ENCODE measurements around the gene ST6GALNAC4. TPM values are rescaled to one million over a fixed set of nuclear protein-coding genes. Genes with fewer than 3 reads are reported as not detected.
A peak's percentile ranks its signal among the peaks of the same experiment; 100 is the strongest.

Gene ST6GALNAC4
- total and polyA plus RNA-seq, 3 experiments from 2014 or later, result 28.7 to 43.2 (median 32.9) TPM

DNA sequence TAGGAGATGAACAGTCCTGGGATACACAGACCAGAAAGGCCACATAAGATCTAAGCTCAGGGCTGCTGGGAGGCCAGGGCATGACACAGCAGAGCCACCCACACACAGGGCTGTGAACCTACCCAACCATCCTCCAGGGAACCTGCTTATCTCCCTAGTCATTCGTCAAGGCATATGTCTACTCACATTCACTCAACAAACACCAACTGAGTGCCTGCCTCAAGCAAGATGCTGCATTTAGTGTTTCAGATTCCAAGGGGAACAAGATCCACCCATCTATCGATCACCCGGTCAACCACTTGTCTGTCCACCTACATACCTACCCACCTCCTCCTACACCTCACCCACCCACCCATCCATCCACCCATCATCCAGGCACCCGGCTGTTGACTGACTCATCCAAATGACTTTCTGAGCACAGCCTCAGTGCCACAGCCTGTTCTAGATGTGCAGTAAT lies 19.0 kb upstream of the ST6GALNAC4 start:
- peaks cover 40 to 59% (median 44%) of the 10 kb centered on the region in 3 donors for H3K4me1 Mint-ChIP-seq
- Histone ChIP-seq H3K4me1 (ENCODE audit: insufficient read depth, low read length) (peaks cover 37% of the 10 kb centered on the region), H3K36me3 (ENCODE audit: insufficient read depth, low read length) (peaks cover 8% of the 10 kb centered on the region), H3K27me3 (ENCODE audit: insufficient read depth, low read length, poor library complexity, severe bottlenecking) (no peaks in the 10 kb centered on the region), H3K4me3 (ENCODE audit: low read length) (peak overlapping the region; percentile 86), H3K9me3 (ENCODE audit: low read length) (no peaks in the 10 kb centered on the region), H3K27ac (ENCODE audit: low read depth, low read length) (no peak overlapping the region)
- peak overlapping the region; percentile 45 to 99 (median 90) for H3K4me3 Mint-ChIP-seq
- no peak for DNase-seq
- ChIA-PET POLR2A (interaction anchor here (0.6 kb wide), 1 partner anchor 164 kb away, joined by 3 read pairs; no protein-coding TSS in a partner anchor), CTCF (interaction anchor here (1.4 to 1.5 kb wide), 2 partner anchors 12 to 100 kb away, joined by 4 to 5 read pairs; no protein-coding TSS in a partner anchor)
- no peaks in the 10 kb centered on the region for H3K9me3 Mint-ChIP-seq
- H3K36me3 Mint-ChIP-seq, result peaks cover 0 to 36% (median 7%) of the 10 kb centered on the region in 3 donors
- peak overlapping the region in 7 of 8 donors; percentile 76 to 95 (median 87) for H3K27ac Mint-ChIP-seq
- H3K27me3 Mint-ChIP-seq, result peaks cover 0 to 7% of the 10 kb centered on the region in 2 donors

DNA sequence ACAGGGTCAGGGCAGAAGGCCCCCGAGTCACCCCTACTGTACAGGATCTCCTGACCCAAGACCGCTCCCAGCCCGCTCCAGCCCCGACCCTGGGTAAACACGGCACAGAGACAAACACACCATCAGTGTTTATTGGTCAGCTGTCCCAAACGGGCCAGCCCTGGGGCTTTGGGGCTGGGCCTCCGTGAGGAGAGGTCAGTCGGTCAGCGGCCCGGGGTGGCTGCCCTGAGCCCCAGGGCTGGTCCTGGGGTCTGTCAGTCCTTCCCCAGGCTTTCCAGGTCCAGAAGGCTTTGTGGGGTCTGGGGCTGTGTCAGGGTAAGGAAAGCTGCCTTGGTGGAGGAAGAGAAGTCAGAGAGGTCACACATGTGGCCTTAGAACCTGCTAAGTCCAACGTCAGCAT lies 18.1 kb upstream of the ST6GALNAC4 start:
- no peaks in the 10 kb centered on the region for H3K9me3 ChIP-seq (ENCODE audit: low read length)
- no peak overlapping the region for H3K4me3 ChIP-seq (ENCODE audit: low read length)
- Mint-ChIP-seq H3K4me3 (peak overlapping the region in 5 of 7 donors; percentile 46 to 92 (median 80)), H3K36me3 (peaks cover 0 to 28% (median 2%) of the 10 kb centered on the region in 3 donors), H3K4me1 (peaks cover 42 to 63% (median 47%) of the 10 kb centered on the region in 3 donors), H3K27ac (peak overlapping the region in 3 of 8 donors; percentile 43 to 92 (median 91)), H3K27me3 (peaks cover 0 to 7% of the 10 kb centered on the region in 2 donors), H3K9me3 (no peaks in the 10 kb centered on the region)
- CTCF ChIA-PET, result interaction anchor here (1.5 kb wide), 1 partner anchor 101 kb away, joined by 5 read pairs; no protein-coding TSS in a partner anchor
- POLR2A ChIA-PET, result no interaction called here
- H3K4me1 ChIP-seq (ENCODE audit: insufficient read depth, low read length), result peaks cover 42% of the 10 kb centered on the region
- H3K36me3 ChIP-seq (ENCODE audit: insufficient read depth, low read length), result peaks cover 2% of the 10 kb centered on the region
- no peaks in the 10 kb centered on the region for H3K27me3 ChIP-seq (ENCODE audit: insufficient read depth, low read length, poor library complexity, severe bottlenecking)
- no peak overlapping the region for H3K27ac ChIP-seq (ENCODE audit: low read depth, low read length)
- DNase-seq, result no peak

DNA sequence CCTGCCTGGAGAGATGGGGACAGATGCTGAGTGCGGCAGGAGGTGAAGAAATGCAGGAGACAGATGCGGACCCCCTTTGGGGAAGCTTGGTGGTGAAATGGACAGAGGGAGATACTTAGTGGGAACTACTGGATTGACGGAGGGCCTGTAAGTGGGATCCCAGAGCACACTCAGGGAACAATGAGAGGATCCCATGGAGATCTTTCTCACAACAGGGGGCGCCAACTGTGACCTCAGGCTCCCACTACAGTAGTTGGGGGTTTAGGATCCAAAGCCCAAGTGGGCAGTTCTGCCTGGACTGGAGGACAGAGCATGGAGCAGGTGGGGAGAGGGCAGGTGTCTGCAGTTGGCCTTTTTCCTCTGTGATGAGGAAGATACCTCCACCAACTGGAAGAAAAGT lies 17.4 kb upstream of the ST6GALNAC4 start:
- H3K9me3 Mint-ChIP-seq, result no peaks in the 10 kb centered on the region
- Histone ChIP-seq H3K27ac (ENCODE audit: low read depth, low read length) (no peak overlapping the region), H3K9me3 (ENCODE audit: low read length) (no peaks in the 10 kb centered on the region), H3K4me1 (ENCODE audit: insufficient read depth, low read length) (peaks cover 46% of the 10 kb centered on the region), H3K36me3 (ENCODE audit: insufficient read depth, low read length) (no peaks in the 10 kb centered on the region), H3K27me3 (ENCODE audit: insufficient read depth, low read length, poor library complexity, severe bottlenecking) (no peaks in the 10 kb centered on the region), H3K4me3 (ENCODE audit: low read length) (no peak overlapping the region)
- no peak for DNase-seq
- H3K36me3 Mint-ChIP-seq, result peaks cover 0 to 25% (median 2%) of the 10 kb centered on the region in 3 donors
- H3K4me3 Mint-ChIP-seq, result peak overlapping the region in 1 of 7 donors; percentile 39
- peaks cover 44 to 69% (median 49%) of the 10 kb centered on the region in 3 donors for H3K4me1 Mint-ChIP-seq
- ChIA-PET CTCF (interaction anchor here (1.5 kb wide), 1 partner anchor 102 kb away, joined by 5 read pairs; no protein-coding TSS in a partner anchor), POLR2A (no interaction called here)
- peaks cover 0 to 7% of the 10 kb centered on the region in 2 donors for H3K27me3 Mint-ChIP-seq
- H3K27ac Mint-ChIP-seq, result peak overlapping the region in 1 of 8 donors; percentile 45

- Histone ChIP-seq H3K27me3 (ENCODE audit: insufficient read depth, low read length, poor library complexity, severe bottlenecking) (no peaks in the 10 kb centered on the region), H3K4me1 (ENCODE audit: insufficient read depth, low read length) (peaks cover 47% of the 10 kb centered on the region), H3K9me3 (ENCODE audit: low read length) (no peaks in the 10 kb centered on the region), H3K4me3 (ENCODE audit: low read length) (peak overlapping the region; percentile 69), H3K27ac (ENCODE audit: low read depth, low read length) (peak overlapping the region; percentile 41), H3K36me3 (ENCODE audit: insufficient read depth, low read length) (no peaks in the 10 kb centered on the region)
- H3K9me3 Mint-ChIP-seq, result no peaks in the 10 kb centered on the region
- peaks cover 0 to 13% (median 2%) of the 10 kb centered on the region in 3 donors for H3K36me3 Mint-ChIP-seq
- peak overlapping the region; percentile 69 to 91 (median 75) for H3K4me3 Mint-ChIP-seq
- H3K4me1 Mint-ChIP-seq, result peaks cover 26 to 72% (median 35%) of the 10 kb centered on the region in 3 donors
- no peak for DNase-seq
- ChIA-PET POLR2A (interaction anchor here (1.5 kb wide), 1 partner anchor 102 kb away, joined by 3 read pairs; no protein-coding TSS in a partner anchor), CTCF (interaction anchor here (1.5 to 1.9 kb wide), 3 partner anchors 11 to 24 kb away, joined by 5 to 16 read pairs (median 6); no protein-coding TSS in a partner anchor)
- peak overlapping the region in 7 of 8 donors; percentile 7 to 75 (median 35) for H3K27ac Mint-ChIP-seq
- peaks cover 0 to 5% of the 10 kb centered on the region in 2 donors for H3K27me3 Mint-ChIP-seq
These were observed 14.4 kb upstream of the ST6GALNAC4 start for GRCh38 chr9:127931092-127931881.

DNA sequence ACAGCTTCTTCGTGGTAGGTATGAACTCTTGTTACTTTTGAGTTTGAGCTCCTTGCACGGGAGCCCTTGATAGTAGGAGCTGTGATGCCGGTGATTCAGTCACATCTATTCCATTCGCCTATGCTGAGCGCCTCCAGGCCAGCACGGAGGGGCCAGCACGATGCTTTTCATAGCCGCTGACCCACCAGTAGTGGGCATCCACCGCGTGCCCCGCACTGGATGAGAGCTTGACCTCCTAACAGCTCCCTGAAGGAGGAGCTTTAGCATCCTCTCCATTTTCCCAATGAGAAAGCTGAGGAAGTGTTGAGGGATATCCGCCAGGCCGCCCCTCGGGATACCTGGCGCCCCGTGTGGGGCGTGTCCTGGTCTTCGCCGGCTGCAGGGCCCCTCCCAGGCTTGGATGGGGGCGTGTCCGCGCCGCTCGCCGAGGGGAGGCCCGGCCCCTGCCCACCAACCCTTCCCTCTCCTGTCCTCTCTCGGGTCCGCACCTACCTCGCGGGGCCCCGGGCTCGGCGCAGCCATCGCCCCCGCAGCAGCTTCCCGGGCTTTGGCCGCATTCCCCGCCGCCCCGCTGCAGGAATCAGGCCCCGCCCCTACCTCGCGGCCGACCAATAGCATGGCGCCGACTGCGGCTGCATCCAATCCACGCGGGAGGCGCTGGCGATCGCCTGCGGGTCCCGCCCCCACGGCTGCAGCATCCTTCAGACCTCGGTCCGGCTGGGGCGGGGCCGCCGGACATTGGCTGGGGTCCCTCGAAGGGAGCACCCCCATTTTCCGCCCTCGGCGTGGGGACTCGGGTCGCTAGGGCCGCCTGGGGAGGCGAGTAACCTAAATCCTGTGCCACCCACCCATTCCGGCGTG lies 13.6 kb upstream of the ST6GALNAC4 start, which contains the start of gene PIP5KL1:
PIP5KL1 (minus strand) TSS at position 547 of the 861 bp plus-strand sequence; CDS start at position 522, 25 bp downstream.
- H3K27me3 Mint-ChIP-seq, result peaks cover 0 to 4% of the 10 kb centered on the region in 2 donors
- H3K4me3 ChIP-seq (ENCODE audit: low read length), result peak within 1 kb of the TSS; percentile 69

GRCh38 chr9:127929625-127929979 lies 12.8 kb upstream of the ST6GALNAC4 start:
- H3K4me1 Mint-ChIP-seq, result peaks cover 13 to 56% (median 26%) of the 10 kb centered on the region in 3 donors
- H3K27ac Mint-ChIP-seq, result peak overlapping the region in 3 of 8 donors; percentile 37 to 80 (median 68)
- H3K27me3 ChIP-seq (ENCODE audit: insufficient read depth, low read length, poor library complexity, severe bottlenecking), result no peaks in the 10 kb centered on the region
- no peak overlapping the region for H3K27ac ChIP-seq (ENCODE audit: low read depth, low read length)
- no peak for DNase-seq
- no peaks in the 10 kb centered on the region for H3K9me3 ChIP-seq (ENCODE audit: low read length)
- no peaks in the 10 kb centered on the region for H3K9me3 Mint-ChIP-seq
- CTCF ChIA-PET, result interaction anchor here (1.5 to 2.7 kb wide), 5 partner anchors 9 to 105 kb away, joined by 5 to 18 read pairs (median 6); no protein-coding TSS in a partner anchor
- peaks cover 40% of the 10 kb centered on the region for H3K4me1 ChIP-seq (ENCODE audit: insufficient read depth, low read length)
- no peak overlapping the region for H3K4me3 ChIP-seq (ENCODE audit: low read length)
- H3K4me3 Mint-ChIP-seq, result peak overlapping the region in 6 of 7 donors; percentile 61 to 85 (median 68)
- peaks cover 0 to 8% (median 0%) of the 10 kb centered on the region in 3 donors for H3K36me3 Mint-ChIP-seq
- H3K36me3 ChIP-seq (ENCODE audit: insufficient read depth, low read length), result no peaks in the 10 kb centered on the region
- POLR2A ChIA-PET, result interaction anchor here (1.0 to 1.5 kb wide), 3 partner anchors 11 to 321 kb away, joined by 3 read pairs; no protein-coding TSS in a partner anchor
- H3K27me3 Mint-ChIP-seq, result peaks cover 0 to 4% of the 10 kb centered on the region in 2 donors

More for the DNA sequence above, 13.6 kb upstream of the ST6GALNAC4 start, which contains the start of gene PIP5KL1:
- DNase-seq, result peak; percentile 65 to 80 (median 71)
- Mint-ChIP-seq H3K4me3 (peak within 1 kb of the TSS; percentile 69 to 91 (median 77)), H3K36me3 (peaks cover 0 to 10% (median 2%) of the 10 kb centered on the region in 3 donors), H3K9me3 (no peaks in the 10 kb centered on the region), H3K4me1 (peaks cover 18 to 64% (median 28%) of the 10 kb centered on the region in 3 donors), H3K27ac (peak within 1 kb of the TSS; percentile 29 to 80 (median 60))
- Histone ChIP-seq H3K4me1 (ENCODE audit: insufficient read depth, low read length) (peaks cover 43% of the 10 kb centered on the region), H3K9me3 (ENCODE audit: low read length) (no peaks in the 10 kb centered on the region), H3K27ac (ENCODE audit: low read depth, low read length) (peak within 1 kb of the TSS; percentile 41), H3K36me3 (ENCODE audit: insufficient read depth, low read length) (no peaks in the 10 kb centered on the region), H3K27me3 (ENCODE audit: insufficient read depth, low read length, poor library complexity, severe bottlenecking) (no peaks in the 10 kb centered on the region)
- POLR2A ChIA-PET, result interaction anchor here (0.6 to 1.5 kb wide), 4 partner anchors 11 to 322 kb away, joined by 3 read pairs; no protein-coding TSS in a partner anchor
- CTCF ChIA-PET, result interaction anchor here (1.5 to 2.7 kb wide), 5 partner anchors 10 to 104 kb away, joined by 5 to 18 read pairs (median 6); no protein-coding TSS in a partner anchor
